Calu3 (cell line): ENCODE measurements around the gene COL8A1. TPM values are rescaled to one million over a fixed set of nuclear protein-coding genes. Genes with fewer than 3 reads are reported as not detected.
A peak's percentile ranks its signal among the peaks of the same experiment; 100 is the strongest.

Source experiments
- BruUV-seq: library from RNA; stranded (reverse); fragments of 400-500 nt; replicated peaks from 2 replicates; lab custom pipeline; 2021; lab: Mats Ljungman, UMichigan
- CTCF ChIA-PET: fragments of 300-600 bp; sonication (Branson Sonifier 250); formaldehyde crosslinking; loops from one replicate; lab custom pipeline; 2022; ENCODE audit warnings: antibody characterized with exemption; lab: Charles Lee
- DNase-seq: peaks from one replicate; pipeline ENCODE4 v3.0.0; 2022
- H3K27ac Mint-ChIP-seq: one replicate; pipeline ENCODE4 v1.8.0; 2022; ENCODE audit warnings: mixed read lengths; ENCODE audit not compliant: unreplicated experiment
- H3K27me3 Mint-ChIP-seq: one replicate; pipeline ENCODE4 v1.8.0; 2022; ENCODE audit warnings: mixed read lengths; ENCODE audit not compliant: unreplicated experiment
- H3K36me3 Mint-ChIP-seq: one replicate; pipeline ENCODE4 v1.8.0; 2022; ENCODE audit warnings: mild to moderate bottlenecking, moderate library complexity, mixed read lengths; ENCODE audit not compliant: insufficient read depth, unreplicated experiment
- H3K4me1 Mint-ChIP-seq: one replicate; pipeline ENCODE4 v1.8.0; 2022; ENCODE audit warnings: mild to moderate bottlenecking, low read depth, mixed read lengths; ENCODE audit not compliant: unreplicated experiment
- H3K4me3 Mint-ChIP-seq: one replicate; pipeline ENCODE4 v1.8.0; 2022; ENCODE audit warnings: mild to moderate bottlenecking, low read depth, moderate library complexity, mixed read lengths; ENCODE audit not compliant: unreplicated experiment
- H3K9me3 Mint-ChIP-seq: one replicate; pipeline ENCODE4 v1.8.0; 2022; ENCODE audit warnings: low read depth, mixed read lengths; ENCODE audit not compliant: unreplicated experiment
- intact Hi-C: fragments of 100-400 bp; cut with micrococcal nuclease; formaldehyde crosslinking; loops from one replicate; pipeline ENCODE4 v1.10.0; 2022; ENCODE audit not compliant: unreplicated experiment
- total RNA-seq: library from RNA; stranded (reverse); gene quantifications from 2 replicates; pipeline ENCODE4 v1.2.3, GENCODE V29; 2022
- TF ChIP-seq, protein P1 (sequence below): fragments of 200-600 bp; IDR thresholded peaks from one replicate; pipeline ENCODE4 v1.8.0; 2022; ENCODE audit warnings: antibody characterized with exemption; ENCODE audit not compliant: unreplicated experiment

The COL8A1 gene
- total RNA-seq, 1 experiment from 2014 or later = 0.71 TPM

GRCh38 chr3:99753268-99753975, 115.0 kb downstream of the COL8A1 start:
- peak; percentile 42 for DNase-seq
- CTCF ChIA-PET = interaction anchor here (1.0 to 1.1 kb wide), 2 partner anchors 110 to 639 kb away, joined by 3 to 8 read pairs; no protein-coding TSS in a partner anchor
- TF ChIP-seq, protein P1, sequence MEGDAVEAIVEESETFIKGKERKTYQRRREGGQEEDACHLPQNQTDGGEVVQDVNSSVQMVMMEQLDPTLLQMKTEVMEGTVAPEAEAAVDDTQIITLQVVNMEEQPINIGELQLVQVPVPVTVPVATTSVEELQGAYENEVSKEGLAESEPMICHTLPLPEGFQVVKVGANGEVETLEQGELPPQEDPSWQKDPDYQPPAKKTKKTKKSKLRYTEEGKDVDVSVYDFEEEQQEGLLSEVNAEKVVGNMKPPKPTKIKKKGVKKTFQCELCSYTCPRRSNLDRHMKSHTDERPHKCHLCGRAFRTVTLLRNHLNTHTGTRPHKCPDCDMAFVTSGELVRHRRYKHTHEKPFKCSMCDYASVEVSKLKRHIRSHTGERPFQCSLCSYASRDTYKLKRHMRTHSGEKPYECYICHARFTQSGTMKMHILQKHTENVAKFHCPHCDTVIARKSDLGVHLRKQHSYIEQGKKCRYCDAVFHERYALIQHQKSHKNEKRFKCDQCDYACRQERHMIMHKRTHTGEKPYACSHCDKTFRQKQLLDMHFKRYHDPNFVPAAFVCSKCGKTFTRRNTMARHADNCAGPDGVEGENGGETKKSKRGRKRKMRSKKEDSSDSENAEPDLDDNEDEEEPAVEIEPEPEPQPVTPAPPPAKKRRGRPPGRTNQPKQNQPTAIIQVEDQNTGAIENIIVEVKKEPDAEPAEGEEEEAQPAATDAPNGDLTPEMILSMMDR = peak; percentile 33
- Mint-ChIP-seq H3K27me3 (peaks cover 11% of the 10 kb centered on the region), H3K27ac (no peak overlapping the region), H3K9me3 (no peaks in the 10 kb centered on the region), H3K36me3 (no peaks in the 10 kb centered on the region), H3K4me3 (no peak overlapping the region), H3K4me1 (peaks cover 9% of the 10 kb centered on the region)
- BruUV-seq = no TSS peak
- intact Hi-C loops = loop anchor here (1.0 to 5.0 kb wide), 6 partner anchors 66 to 730 kb away; no protein-coding TSS in a partner anchor

- H3K36me3 Mint-ChIP-seq = no peaks in the 10 kb centered on the region
- peaks cover 11% of the 10 kb centered on the region for H3K27me3 Mint-ChIP-seq
- no peak for DNase-seq
- H3K4me1 Mint-ChIP-seq = peaks cover 9% of the 10 kb centered on the region
- CTCF ChIA-PET = no interaction called here
- no peak overlapping the region for H3K27ac Mint-ChIP-seq
- H3K4me3 Mint-ChIP-seq = no peak overlapping the region
- intact Hi-C loops = no loop called here
- H3K9me3 Mint-ChIP-seq = no peaks in the 10 kb centered on the region
- TF ChIP-seq, protein P1 = no peak
- no TSS peak for BruUV-seq
Observed at GRCh38 chr3:99755831-99756230, 117.4 kb downstream of the COL8A1 start.

- no peak overlapping the region for H3K4me3 Mint-ChIP-seq
- CTCF ChIA-PET = no interaction called here
Observed at GRCh38 chr3:99757966-99758365, 119.6 kb downstream of the COL8A1 start.

DNA sequence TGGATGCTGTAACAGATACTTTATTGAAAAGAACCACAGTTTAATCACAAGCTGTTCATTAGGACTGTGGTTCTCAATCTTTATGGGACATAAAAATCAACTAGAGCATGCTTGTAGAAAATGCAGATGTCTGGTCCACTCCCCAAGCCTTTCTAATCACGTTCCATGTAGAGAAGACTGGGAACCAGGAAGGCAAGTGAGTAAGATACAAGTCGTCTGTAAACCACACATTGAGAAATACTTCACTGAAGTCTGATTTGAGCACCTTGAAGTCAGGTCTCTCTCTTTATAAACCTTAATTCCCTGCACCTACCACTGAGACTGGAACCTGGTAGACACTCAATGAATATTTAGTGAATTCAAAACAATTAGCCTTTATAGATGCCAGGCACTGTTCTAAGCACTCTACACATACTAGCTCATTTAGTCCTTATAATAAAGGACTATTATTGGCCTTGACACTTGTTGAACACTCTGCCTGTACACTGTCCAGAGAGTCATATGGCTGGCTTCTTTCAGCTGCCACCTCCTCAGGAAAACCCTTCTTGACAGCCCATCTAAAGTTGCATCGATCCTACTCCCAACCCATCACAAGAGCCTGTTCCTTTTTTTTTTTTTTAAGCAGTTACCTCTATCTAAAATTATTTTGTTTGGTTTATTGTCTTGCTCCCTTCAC, 120.2 kb downstream of the COL8A1 start:
- H3K27me3 Mint-ChIP-seq = peaks cover 11% of the 10 kb centered on the region
- DNase-seq = no peak
- no peak overlapping the region for H3K27ac Mint-ChIP-seq
- H3K36me3 Mint-ChIP-seq = no peaks in the 10 kb centered on the region
- H3K4me3 Mint-ChIP-seq = no peak overlapping the region
- BruUV-seq = no TSS peak
- no peaks in the 10 kb centered on the region for H3K4me1 Mint-ChIP-seq
- TF ChIP-seq, protein P1 = no peak
- no peaks in the 10 kb centered on the region for H3K9me3 Mint-ChIP-seq
- intact Hi-C loops = no loop called here
- CTCF ChIA-PET = no interaction called here

More at GRCh38 chr3:99757966-99758365, 119.6 kb downstream of the COL8A1 start:
- BruUV-seq = no TSS peak
- no peaks in the 10 kb centered on the region for H3K4me1 Mint-ChIP-seq
- intact Hi-C loops = no loop called here
- DNase-seq = no peak
- no peaks in the 10 kb centered on the region for H3K9me3 Mint-ChIP-seq
- no peaks in the 10 kb centered on the region for H3K36me3 Mint-ChIP-seq
- H3K27ac Mint-ChIP-seq = no peak overlapping the region
- peaks cover 11% of the 10 kb centered on the region for H3K27me3 Mint-ChIP-seq
- TF ChIP-seq, protein P1 = no peak
